GM21619 (cell line): ENCODE measurements around the gene VWCE.

Experiments
- ATAC-seq: cut with Tn5 transposase; IDR thresholded peaks from one replicate; pipeline ENCODE4 v1.9.1; 2021; ENCODE audit not compliant: unreplicated experiment

Gene VWCE

DNA sequence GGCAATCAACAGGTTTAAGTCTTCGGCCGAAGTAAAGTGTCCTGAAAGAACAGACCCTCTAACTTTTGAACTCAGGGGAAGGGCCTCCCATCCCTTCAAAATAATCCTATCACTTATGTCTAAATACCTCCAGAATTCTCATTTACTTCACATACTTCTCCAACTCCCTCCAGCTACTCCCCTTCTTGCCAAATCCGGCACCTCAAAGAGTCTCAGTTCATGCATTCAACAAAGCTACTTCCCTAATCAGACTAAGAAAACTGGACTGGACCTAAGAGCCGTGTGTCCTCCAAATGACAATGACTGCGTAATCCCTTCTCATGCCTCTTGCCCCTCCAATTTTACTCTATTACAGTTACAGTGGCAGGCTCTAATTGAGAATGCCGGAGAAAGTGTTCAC lies 36.5 kb upstream of the VWCE start:
- no peak for ATAC-seq

DNA sequence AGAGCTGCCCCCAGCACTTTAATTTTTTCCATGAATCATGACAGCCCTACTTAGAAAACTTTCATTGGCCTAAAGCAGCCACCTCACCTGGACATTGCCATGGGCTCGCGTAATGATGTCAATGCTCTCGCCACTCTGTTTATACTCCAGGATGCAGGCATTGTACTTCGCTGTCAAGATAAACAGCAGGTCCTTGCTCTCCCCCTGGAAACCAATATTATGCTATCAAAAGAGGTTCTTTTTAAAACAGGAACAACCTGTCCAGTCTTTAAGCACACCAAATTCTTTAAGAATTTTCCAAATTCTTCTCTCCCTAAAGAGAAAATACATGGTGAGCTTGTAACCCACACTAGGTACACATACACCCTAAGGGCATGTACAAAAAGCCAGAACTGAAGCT lies 34.8 kb upstream of the VWCE start:
- no peak for ATAC-seq

DNA sequence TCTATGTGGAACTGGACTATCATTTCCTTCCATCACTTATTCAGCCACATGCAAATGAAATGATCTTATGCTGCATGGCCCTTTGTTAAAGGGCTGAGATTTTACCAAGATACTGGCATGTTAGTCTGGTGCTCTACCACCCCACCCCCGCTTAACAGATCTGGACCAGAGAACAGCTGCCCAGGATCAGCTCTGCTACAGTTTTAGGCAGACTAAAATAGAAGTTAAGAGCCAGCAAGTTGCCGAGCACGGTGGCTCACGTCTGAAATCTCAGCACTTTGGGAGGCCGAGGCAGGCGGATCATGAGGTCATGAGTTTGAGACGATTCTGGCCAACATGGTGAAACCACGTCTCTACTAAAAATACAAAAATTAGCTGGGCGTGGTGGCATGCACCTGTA lies 33.2 kb upstream of the VWCE start:
- ATAC-seq, result no peak

DNA sequence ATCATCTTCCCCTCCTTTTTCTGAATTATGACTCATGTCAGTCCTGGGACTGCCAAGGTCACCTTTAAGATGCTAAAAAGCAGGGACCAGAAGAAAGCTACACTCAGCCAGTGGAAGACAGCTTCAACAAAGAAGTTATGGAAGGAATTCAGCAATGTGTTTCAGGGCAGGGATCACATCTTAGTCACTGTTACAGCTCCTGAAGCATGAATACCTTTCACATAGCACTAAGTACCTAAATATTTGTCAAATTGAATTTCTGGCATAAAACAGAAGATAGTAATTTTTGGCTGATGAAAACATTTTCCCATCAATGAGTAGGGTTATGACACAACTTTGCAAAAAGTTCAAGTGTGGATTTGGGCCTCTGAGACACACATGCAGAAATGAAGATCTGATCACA lies 32.6 kb upstream of the VWCE start:
- no peak for ATAC-seq

DNA sequence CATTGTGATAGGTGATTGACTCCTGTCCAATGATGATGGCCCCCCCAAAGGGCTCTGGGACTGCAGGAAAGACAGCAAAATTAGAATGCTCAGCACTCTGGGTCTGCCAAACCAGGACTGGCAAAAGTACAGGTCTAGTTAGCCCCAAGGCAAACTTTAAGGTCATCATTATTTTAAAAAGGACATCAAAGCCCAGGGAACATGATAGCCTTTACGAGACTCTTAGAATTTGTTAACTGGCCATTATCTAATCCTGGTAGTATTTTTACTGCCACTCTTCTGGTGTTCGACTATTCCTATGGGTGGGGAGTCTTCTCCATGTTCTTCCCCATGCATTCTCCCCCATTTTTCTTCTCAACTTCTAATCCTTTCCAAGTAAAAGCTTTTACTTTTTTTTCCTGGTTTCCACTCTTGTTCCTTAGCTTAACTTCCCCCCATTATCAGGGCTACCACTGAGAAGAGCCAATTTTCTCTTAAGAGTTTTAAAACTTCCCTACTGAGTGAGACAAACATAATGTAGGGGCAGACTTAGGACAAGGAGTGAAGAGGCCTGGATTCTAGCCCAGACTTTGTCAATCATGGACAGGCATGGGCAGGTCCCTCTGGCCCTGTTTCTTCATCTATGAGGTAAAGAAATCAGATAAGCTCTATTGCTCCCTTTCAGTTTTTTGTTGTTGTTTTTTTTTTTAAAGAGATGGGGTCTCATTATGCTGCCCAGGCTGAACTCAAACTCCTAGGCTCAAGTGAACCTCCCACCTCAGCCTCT lies 30.7 kb upstream of the VWCE start:
- no peak for ATAC-seq

DNA sequence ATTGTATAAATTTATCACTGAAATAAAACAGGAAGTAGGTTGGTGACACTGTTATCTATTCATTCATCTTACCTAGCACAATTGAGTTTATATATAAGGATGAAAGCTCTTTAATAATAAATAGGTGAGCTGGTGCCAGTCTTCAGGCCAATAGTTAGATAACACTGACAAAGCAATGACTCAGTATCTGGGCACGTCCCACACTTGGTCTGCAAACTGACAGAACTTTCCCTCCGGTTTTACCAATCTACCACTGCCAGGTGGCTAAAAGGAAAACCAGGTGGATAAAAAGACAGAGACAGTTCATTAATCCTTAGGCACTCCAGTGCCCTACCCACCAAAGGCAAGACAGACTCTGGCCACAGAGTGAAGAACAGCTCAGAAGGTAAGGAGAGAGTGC lies 20.1 kb upstream of the VWCE start:
- no peak for ATAC-seq

DNA sequence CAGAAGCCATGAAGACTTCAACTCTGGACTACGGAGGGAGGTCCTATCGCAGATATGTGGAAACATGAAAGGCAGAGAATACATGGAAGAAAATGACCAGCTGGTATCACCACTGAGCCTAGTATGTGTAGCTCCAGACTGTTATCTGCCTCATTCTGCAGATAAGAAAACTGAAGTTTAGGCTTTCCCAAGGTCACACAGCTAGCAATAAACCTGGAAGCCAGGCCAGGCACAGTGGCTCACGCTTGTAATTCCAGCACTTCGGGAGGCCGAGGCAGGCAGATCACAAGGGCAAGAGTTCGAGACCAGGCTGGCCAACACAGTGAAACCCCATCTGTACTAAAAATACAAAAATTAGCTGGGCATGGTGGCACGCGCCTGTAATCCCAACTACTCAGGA lies 15.6 kb upstream of the VWCE start:
- no peak for ATAC-seq

DNA sequence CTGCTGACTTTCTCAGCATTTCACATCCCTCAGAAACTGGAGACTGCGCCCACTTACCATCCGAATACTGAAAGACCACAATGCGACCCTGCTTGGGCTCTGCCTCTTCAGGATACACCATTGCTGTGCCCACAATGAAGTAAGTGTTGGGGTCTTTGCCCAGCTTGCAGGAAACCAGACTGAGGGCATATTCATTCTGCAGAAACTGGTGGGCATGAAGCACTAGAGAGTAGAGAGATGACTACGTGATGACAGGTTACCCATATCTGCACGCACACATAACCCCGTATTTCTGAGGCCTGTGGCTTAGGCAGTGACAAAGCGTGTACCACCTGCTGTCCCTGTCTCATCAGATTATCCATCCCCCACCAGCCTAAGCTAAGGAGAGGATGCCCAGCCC lies 14.6 kb upstream of the VWCE start:
- no peak for ATAC-seq

DNA sequence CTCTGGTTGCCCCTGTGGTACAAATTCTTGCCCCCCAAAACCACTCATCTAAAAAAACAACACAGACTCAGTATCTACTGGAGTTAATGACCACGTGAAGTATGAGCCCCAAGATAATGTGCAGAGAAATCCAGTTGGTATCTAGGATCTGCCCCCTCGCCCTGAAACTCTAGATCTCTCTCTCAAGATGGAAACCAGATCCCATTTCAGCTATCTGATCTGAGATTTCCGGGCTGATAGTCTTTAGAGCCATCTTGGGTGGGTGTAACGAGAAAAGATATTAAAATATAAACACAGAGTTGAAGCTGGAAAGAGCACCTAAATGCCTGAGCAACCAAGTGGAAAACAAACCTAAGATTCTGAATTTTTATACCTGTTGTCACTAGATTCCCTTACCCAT lies 14.0 kb upstream of the VWCE start:
- ATAC-seq, result no peak

DNA sequence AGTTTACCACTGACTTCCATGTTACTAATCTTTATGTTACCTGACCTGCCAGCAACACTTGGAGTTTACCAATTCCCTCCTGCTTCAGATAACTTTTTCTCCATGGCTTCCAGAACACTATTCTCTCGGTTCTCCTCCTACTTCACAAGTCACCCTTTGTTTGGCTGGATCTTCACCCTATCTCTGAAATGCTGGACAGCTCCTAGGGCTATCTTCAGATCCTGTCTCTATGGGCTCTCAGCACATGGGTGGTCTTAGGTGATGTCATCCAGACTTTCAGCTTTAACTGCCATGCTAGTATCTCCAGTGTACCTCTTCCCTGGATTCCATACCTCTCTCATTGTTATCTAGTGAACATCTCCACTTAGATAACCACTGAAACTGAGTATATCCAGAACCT lies 12.2 kb upstream of the VWCE start:
- ATAC-seq, result no peak

DNA sequence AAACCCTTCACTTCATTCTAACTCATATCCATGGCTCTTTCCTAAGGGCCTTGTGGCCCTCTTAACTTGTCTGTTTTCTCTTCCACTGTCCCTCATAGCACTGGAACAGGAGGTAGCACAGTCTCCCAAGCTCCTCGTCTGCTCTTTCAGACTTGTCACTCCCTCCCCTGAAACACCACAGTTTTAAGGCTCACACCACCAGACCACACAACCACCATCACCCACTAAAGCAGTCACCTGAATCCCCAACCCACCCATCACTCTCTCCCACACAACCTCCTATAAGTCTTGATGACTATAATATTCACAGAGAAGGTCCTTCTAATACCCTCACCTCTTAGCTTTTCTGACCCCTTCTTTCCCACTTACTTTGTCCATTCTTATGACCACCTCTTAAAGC lies 11.1 kb upstream of the VWCE start:
- ATAC-seq, result no peak

DNA sequence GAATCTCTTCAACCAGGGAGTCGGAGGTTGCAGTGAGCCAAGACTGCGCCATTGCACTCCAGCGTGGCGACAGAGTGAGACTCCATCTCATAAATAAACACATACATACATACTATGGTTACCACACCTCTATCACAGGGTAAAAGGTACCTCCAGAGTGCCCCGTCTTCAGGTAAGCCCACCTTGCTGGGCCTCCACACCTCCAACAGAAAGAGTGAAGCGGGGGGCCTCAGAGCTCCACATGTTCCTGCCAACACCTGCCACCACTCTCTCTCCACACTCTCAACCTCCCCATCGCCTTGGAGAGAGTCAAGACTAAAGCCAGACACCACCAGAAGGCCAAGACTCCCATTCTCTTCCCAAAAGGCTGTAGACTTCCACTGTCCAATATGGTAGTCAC lies 10.3 kb upstream of the VWCE start:
- ATAC-seq, result no peak

DNA sequence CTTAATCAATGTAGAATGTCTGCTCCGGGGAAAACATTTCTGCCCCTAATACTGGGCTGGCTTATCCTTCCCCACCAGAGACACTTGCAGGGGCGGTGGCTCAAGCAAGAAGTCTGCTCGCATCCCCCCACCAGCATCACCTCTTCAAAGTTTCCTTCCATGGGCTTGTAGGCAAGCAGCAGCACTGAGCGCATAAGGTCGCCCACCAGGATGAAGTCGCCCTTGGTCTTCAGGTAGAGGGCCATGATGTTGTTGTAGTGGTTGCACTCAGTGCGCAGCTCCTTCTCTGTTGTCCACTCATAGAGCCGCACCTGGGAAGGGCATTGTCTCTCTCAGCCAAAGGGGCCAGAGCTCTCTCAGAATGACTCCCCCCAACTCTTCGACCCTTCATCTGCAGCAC lies 8.6 kb upstream of the VWCE start:
- no peak for ATAC-seq

DNA sequence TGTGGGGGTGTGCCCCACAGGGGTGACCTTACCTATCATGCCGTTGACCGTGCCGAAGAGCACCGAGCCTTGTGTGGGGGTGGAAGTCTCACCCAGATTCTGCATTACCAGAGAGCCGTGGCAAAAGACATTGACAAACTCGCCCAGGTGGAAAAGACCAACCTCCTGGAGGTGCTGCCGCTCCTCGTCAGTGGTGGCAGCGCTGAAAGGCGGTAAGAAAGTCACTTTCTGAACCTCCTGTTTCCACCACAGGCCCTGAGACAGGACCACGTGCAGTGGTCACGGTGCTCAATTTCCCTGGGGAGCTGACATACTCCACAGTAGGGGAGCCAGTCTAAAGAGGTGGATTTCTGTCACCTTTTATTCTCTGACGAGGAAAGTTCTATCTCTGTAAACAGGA lies 7.4 kb upstream of the VWCE start:
- no peak for ATAC-seq

DNA sequence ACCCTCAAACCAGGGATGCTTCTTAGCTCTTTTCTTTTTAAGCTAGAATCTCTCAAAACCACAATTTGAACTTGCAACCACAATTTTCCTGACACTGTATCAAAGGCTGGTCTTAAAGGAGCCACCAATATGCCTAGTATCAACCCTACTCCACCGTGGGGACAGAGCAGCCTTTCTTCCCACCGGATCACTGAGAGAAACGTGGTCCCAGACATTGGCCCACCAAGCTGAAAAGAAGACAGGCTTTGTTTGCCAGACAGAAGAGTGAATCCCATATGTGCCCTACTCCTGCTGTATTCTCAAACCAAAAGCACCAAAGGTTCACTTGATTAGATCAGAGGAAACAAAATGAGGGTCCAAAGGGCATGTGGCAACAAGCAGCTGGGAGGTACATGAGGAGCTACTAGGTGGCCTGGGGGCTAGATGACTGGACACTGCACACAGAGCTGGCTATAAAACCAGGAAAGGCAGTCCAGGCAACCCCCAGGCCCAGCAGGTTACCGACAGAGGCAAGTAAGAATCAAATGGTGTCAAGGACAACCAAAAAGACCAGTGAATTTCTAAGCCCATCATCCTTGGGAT lies 3.6 kb upstream of the VWCE start:
- ATAC-seq, result no peak

DNA sequence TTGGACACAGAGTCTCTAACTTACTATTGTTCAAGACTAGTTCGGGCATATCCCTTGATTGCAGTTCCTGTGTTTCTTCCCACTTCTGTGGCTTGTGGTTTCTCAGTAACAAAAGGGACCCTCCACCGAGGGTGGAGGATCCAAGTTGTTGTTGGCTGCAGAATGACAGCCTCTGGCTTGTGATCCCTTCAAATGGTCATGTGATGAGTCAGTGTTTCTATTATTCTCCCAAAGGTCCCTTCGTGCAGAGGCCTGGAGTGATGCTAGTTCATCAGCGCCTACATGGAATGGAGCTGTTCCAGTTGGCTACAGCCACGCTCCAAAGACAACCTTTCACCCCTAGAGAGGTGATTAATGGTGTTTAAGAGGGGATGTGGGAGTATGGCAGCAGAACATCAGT lies 2.6 kb upstream of the VWCE start:
- ATAC-seq, result no peak

DNA sequence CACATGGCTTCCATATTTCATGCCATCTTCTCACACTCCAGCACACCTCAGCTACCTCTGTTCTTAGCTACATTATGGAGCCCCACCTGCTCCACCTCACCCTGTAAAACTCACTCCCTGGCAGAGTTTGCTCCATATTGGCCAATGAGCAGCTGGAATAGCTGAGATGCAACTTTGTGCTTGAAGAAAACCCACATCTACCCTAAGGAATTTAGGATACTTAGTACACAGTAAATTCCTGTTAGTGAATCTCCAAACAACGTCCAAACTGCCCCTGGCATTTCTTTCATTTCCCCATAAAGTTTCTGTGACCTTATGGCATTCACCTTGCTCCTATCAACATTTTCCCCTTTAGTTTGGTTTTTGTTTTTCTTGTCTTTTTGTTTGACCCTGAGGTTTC lies 2.2 kb upstream of the VWCE start:
- ATAC-seq, result no peak

DNA sequence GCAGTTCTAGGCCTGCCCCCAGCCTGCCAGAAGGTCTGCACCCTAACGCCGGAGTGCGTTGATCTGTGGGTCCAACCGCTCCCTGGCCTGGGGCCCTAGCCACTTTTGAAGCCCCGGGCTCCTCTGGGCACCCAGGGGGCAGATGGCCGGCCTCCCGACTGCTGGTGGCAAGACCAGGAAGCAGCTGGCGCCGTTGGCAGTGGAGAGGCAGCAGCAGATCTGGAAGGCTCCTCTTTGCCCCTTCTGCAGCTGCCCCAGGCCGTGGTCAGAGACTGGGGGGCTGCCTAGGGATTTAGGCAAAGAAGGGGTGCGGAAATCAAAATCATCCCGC lies 445 bp upstream of the VWCE start:
- ATAC-seq, result no peak

DNA sequence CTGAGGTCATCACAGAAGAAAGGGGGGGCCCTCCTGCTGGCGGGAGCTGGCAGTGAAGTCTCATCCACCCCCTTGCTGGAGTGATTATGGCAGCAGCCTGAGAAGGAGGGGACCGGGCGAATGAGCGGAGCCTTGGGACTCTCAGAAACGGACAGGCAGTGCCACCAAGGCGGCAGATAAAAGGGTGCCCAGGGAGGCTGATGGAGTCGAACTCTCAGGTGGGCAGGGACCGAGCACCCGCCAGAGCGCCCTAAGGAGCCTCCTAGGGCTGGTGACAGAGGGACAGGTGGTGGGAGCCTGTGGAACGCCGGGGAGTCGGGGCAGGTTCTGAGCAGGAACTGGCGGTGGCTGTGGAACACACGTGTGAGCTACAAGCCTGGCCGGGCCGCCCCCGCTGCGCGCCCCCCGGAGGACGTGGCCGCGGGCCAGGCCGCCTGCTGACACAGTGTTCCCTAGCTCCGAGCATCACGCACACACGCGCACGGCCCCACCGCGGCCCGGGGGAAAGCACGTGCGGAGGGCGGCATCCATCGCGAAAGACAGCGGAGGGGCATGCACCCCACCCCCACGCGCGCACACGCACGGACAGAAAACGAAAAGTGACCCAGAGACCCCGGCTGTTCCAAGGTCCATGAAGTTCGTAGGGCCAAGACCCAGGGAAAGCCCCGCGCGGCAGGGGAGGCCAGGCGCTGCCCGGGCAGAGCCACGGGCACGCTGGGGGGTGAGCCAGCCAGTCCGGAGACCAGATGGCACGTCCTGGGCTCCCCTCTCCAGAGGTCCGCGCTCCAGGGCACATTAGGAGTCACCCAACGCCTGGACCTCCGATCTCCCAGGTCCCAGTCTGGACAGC lies 1.0 kb downstream of the VWCE start:
- ATAC-seq, result peak; percentile 35

DNA sequence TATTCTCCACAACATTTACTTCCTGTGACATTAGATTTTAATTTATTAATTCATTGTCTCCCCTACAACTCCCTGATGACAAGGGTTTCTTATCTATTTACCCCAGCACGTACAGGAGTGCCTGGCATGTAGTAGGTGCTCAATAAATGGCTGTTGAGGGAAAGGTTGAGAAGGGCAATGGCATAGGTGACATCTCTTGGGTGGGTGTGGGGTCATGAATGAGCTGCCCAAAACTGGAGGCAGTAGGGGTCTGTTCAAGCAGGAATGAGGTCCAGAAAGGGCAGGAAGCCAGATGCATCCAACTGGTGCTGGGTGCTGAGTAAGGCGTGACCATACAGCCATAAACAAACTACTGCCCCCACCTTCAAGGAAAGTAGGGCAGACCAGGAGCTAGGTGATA lies 2.8 kb downstream of the VWCE start:
- ATAC-seq, result no peak

DNA sequence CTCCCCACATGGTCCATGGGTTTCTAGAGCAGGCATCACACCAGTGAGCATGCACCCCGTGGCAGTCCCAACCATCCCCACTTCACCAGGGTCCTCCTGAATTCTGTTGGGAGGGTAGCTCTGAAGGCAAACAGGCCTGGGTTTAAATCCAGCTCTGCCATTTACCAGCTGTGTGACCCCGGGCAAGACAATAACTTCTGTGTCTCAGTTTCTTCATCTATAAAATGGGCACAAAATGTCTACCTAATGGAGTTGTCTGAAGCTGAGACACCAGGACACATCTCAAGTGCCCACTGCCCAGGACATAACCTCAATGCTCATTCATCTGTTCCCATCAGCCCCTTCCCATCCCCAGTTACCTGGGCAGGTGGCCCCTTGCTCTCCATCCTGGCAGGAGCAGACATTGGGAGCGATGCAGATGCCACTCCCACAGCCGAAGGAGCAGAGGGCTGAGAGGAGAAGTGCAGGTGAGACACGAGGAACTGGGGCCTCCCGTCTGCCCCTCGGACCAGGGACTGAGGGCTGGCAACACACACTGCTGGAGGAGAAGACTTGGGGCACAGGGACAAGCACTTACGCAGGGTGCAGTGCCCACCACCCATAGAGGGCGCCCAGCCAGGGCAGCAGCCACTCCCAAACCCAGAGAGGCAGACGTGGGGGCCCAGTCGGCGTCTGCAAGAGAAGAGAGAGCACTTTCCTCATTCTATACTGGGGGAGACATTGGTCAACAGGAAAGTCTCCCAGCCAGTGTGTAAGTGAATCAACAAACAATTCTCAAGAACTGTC lies 4.0 kb downstream of the VWCE start:
- ATAC-seq, result no peak
